DOHH2 (cell line): Measurements from ENCODE around the gene ELMOD3.
"Not testable (repeated sequence)": the region's sequence is repeated elsewhere in the genome, so short reads cannot be mapped to it uniquely, and the experiment has no call there.

Experiments used
- EZH2phosphoT487 ChIP-seq: fragments of 200-600 bp; sonication (generic); IDR thresholded peaks from 2 replicates; pipeline ENCODE4 v1.6.1; 2017; ENCODE audit warnings: borderline replicate concordance, mild to moderate bottlenecking, antibody characterized with exemption, low read length, moderate library complexity, mixed read lengths
- TF ChIP-seq, protein P1 (sequence below): fragments of 200-600 bp; sonication (generic); IDR thresholded peaks from one replicate; pipeline ENCODE4 v1.5.1; 2014; ENCODE audit warnings: antibody characterized with exemption, mild to moderate bottlenecking, low read depth, low read length; ENCODE audit not compliant: poor library complexity, severe bottlenecking

- TF ChIP-seq, protein P1, sequence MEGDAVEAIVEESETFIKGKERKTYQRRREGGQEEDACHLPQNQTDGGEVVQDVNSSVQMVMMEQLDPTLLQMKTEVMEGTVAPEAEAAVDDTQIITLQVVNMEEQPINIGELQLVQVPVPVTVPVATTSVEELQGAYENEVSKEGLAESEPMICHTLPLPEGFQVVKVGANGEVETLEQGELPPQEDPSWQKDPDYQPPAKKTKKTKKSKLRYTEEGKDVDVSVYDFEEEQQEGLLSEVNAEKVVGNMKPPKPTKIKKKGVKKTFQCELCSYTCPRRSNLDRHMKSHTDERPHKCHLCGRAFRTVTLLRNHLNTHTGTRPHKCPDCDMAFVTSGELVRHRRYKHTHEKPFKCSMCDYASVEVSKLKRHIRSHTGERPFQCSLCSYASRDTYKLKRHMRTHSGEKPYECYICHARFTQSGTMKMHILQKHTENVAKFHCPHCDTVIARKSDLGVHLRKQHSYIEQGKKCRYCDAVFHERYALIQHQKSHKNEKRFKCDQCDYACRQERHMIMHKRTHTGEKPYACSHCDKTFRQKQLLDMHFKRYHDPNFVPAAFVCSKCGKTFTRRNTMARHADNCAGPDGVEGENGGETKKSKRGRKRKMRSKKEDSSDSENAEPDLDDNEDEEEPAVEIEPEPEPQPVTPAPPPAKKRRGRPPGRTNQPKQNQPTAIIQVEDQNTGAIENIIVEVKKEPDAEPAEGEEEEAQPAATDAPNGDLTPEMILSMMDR: not testable (repeated sequence)
- TF ChIP-seq EZH2phosphoT487: not testable (repeated sequence)
Measured at GRCh38 chr2:85315921-85316320, 38.6 kb upstream of the ELMOD3 start.
